Osteocyte (in vitro differentiated cells): ENCODE results near the gene ATP5ME. TPM values are rescaled to one million over a fixed set of nuclear protein-coding genes. Genes with fewer than 3 reads are reported as not detected.

Source experiments
- DNase-seq: peaks from one replicate; pipeline ENCODE4 v3.0.0; 2021; ENCODE audit warnings: mixed read lengths; ENCODE audit not compliant: unreplicated experiment; ENCODE audit errors: extremely low spot score
- H3K27ac Mint-ChIP-seq: one replicate; pipeline ENCODE4 v1.8.0; 2021; ENCODE audit warnings: mild to moderate bottlenecking, mixed read lengths; ENCODE audit not compliant: unreplicated experiment
- H3K27me3 Mint-ChIP-seq: one replicate; pipeline ENCODE4 v1.8.0; 2021; ENCODE audit warnings: mixed read lengths; ENCODE audit not compliant: unreplicated experiment
- H3K36me3 Mint-ChIP-seq: one replicate; pipeline ENCODE4 v1.8.0; 2021; ENCODE audit warnings: mixed read lengths; ENCODE audit not compliant: unreplicated experiment
- H3K4me1 Mint-ChIP-seq: one replicate; pipeline ENCODE4 v1.8.0; 2021; ENCODE audit warnings: mixed read lengths; ENCODE audit not compliant: unreplicated experiment
- H3K4me3 Mint-ChIP-seq: one replicate; pipeline ENCODE4 v1.8.0; 2021; ENCODE audit warnings: mild to moderate bottlenecking, moderate library complexity, mixed read lengths; ENCODE audit not compliant: unreplicated experiment
- H3K9me3 Mint-ChIP-seq: one replicate; pipeline ENCODE4 v1.8.0; 2021; ENCODE audit warnings: mixed read lengths; ENCODE audit not compliant: unreplicated experiment
- total RNA-seq: library from RNA; stranded (reverse); gene quantifications from 2 replicates; pipeline ENCODE4 v1.2.1, GENCODE V29; 2021
- TF ChIP-seq, protein P1 (sequence below): fragments of 200-600 bp; sonication (generic); IDR thresholded peaks from 2 replicates; pipeline ENCODE4 v1.5.0; 2021; ENCODE audit warnings: antibody characterized with exemption, mild to moderate bottlenecking, moderate library complexity

Gene ATP5ME
- total RNA-seq, 1 donor from 2014 or later = 271 TPM

DNA sequence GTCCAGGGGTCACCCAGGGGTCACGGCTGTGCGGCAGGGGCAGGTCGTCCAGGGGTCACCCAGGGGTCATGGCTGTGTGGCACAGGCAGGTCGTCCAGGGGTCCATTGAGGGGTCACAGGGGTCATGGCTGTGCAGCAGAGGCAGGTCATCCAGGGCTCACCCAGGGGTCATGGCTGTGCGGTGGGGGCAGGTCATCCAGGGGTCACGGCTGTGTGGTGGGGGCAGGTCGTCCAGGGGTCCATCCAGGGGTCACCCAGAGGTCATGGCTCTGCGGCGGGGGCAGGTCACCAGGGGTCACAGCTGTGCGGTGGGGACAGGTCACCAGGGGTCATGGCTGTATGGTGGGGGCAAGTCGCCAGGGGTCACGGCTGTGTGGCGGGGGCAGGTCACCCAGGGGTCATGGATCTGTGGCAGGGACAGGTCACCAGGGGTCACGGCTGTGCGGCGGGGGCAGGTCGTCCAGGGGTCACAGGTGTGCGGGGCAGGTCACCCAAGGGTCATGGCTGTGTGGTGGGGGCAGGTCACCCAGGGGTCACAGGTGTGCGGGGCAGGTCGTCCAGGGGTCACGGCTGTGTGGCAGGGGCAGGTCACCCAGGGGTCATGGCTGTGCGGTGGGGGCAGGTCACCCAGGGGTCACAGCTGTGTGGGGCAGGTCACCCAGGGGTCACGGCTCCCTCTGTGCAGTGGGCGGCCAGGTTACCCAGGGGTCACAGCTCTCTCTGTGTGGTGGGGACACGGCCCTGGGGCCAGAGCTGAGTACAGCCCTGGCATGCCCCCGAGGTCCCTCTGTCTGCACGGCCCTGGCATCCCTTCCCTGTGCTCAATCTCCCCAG lies 16.0 kb downstream of the ATP5ME start:
- TF ChIP-seq, protein P1, sequence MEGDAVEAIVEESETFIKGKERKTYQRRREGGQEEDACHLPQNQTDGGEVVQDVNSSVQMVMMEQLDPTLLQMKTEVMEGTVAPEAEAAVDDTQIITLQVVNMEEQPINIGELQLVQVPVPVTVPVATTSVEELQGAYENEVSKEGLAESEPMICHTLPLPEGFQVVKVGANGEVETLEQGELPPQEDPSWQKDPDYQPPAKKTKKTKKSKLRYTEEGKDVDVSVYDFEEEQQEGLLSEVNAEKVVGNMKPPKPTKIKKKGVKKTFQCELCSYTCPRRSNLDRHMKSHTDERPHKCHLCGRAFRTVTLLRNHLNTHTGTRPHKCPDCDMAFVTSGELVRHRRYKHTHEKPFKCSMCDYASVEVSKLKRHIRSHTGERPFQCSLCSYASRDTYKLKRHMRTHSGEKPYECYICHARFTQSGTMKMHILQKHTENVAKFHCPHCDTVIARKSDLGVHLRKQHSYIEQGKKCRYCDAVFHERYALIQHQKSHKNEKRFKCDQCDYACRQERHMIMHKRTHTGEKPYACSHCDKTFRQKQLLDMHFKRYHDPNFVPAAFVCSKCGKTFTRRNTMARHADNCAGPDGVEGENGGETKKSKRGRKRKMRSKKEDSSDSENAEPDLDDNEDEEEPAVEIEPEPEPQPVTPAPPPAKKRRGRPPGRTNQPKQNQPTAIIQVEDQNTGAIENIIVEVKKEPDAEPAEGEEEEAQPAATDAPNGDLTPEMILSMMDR = no peak
- no peak for DNase-seq
- no peak overlapping the region for H3K27ac Mint-ChIP-seq
- H3K27me3 Mint-ChIP-seq = no peaks in the 10 kb centered on the region
- no peaks in the 10 kb centered on the region for H3K36me3 Mint-ChIP-seq
- no peaks in the 10 kb centered on the region for H3K9me3 Mint-ChIP-seq
- no peak overlapping the region for H3K4me3 Mint-ChIP-seq
- peaks cover under 1% of the 10 kb centered on the region for H3K4me1 Mint-ChIP-seq

DNA sequence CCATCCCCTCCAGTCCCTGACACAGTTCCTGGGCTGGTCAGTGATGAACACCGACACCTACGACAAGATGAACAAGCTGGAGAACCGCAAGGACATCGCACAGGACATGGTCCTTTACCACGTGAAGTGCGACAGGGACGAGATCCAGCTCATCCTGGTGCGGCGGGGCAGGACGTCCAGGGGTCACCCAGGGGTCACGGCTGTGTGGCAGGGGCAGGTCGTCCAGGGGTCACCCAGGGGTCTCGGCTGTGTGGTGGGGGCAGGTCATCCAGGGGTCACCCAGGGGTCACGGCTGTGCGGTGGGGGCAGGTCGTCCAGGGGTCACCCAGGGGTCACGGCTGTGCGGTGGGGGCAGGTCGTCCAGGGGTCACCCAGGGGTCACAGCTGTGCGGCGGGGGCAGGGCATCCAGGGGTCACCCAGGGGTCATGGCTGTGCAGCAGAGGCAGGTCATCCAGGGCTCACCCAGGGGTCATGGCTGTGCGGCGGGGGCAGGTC lies 16.7 kb downstream of the ATP5ME start:
- Mint-ChIP-seq H3K27me3 (no peaks in the 10 kb centered on the region), H3K36me3 (no peaks in the 10 kb centered on the region), H3K4me3 (no peak overlapping the region), H3K9me3 (no peaks in the 10 kb centered on the region), H3K4me1 (no peaks in the 10 kb centered on the region), H3K27ac (no peak overlapping the region)
- TF ChIP-seq, protein P1 = no peak
- no peak for DNase-seq

DNA sequence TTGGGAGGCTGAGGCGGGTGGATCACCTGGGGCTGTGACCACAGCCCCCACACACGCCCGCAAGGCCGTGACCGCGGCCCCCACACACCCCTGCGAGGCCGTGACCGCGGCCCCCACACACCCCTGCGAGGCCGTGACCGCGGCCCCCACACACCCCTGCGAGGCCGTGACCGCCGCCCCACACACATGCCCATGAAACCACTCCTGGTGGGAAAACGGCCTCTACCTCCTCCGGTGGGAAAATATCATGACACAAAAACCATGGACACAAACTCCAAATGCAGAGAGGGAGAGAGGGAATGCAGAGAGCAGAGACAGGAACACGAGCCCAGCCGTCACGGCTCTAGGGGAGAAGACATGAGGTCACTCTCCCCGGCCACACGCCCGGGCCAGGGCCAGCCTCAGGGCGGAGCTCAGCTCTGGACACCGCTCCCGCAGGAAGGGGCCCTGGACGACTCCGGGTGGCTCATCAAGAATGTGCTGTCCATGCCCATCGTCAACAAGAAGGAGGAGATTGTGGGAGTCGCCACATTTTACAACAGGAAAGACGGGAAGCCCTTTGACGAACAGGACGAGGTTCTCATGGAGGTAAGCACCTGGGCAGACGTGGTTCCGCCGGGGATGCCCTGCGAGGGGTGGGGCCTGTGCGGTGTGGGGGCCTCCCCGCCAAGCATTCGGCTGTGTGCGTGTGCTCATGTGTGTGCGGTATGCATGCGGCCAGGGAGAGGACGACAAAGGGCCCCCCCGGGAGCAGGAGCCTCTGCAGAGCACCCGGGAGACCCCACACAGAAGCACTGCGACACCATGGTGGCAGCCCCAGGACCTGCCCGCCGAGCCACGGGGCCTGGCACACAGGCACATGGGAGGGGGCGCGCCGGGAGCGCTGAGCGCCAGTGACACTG lies 17.4 kb downstream of the ATP5ME start:
- Mint-ChIP-seq H3K27ac (no peak overlapping the region), H3K27me3 (no peaks in the 10 kb centered on the region)
- no peak for DNase-seq

DNA sequence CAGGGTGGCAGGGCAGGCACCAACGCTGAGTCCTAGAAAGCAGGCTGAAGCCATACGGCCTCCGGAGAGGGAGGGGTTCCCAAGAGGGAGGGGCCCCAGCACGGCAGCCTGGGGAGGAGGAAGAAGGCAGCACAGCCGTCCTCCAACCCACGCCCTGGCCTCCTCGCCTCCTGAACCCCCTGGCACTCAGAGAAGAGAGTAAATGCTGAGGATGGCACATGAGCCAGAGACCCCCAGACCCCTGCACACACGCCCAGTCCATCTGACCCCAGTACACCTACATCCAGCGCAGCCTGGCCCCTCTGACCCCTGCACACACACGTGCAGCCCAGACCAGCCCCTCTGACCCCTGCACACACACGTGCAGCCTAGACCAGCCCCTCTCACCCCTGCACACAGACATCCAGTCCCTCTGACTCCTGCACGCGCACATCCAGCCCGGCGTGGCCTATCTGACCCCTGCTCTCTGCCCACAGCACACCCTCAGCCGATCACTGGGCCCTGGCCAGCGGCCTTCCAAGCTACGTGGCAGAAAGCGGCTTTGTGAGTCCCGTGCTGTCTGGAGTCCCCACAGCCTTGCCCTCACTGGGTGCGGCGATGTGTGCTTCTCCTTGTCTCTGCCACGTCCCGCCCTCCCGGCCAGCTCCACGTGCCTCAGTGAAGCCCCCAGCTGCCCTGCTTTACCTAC lies 18.5 kb downstream of the ATP5ME start:
- H3K27ac Mint-ChIP-seq = no peak overlapping the region
- H3K4me1 Mint-ChIP-seq = no peaks in the 10 kb centered on the region
- no peaks in the 10 kb centered on the region for H3K27me3 Mint-ChIP-seq
- no peaks in the 10 kb centered on the region for H3K9me3 Mint-ChIP-seq
- H3K4me3 Mint-ChIP-seq = no peak overlapping the region
- no peaks in the 10 kb centered on the region for H3K36me3 Mint-ChIP-seq
- no peak for DNase-seq
- TF ChIP-seq, protein P1 = no peak

More for the DNA sequence above, 17.4 kb downstream of the ATP5ME start:
- Mint-ChIP-seq H3K4me1 (no peaks in the 10 kb centered on the region), H3K9me3 (no peaks in the 10 kb centered on the region), H3K36me3 (no peaks in the 10 kb centered on the region), H3K4me3 (no peak overlapping the region)
- TF ChIP-seq, protein P1 = no peak
